ENCODE data around the gene DNM3. TPM values are rescaled to one million over a fixed set of nuclear protein-coding genes. Genes with fewer than 3 reads are reported as not detected.

DNM3 gene
- total and polyA plus RNA-seq, 9 donors: 3.1 to 6.5 (median 4.4) TPM

- Histone ChIP-seq H3K27ac (no peak overlapping the region), H3K27me3 (no peaks in the 10 kb centered on the region), H3K36me3 (no peaks in the 10 kb centered on the region), H3K4me3 (no peak overlapping the region), H3K9me3 (peaks cover 0 to 2% of the 10 kb centered on the region in 2 donors), H3K4me1 (ENCODE audit: insufficient read depth) (no peaks in the 10 kb centered on the region)
- TF ChIP-seq CTCF (IDR thresholded peaks at IDR 0.05) (no peak), EP300 (IDR thresholded peaks at IDR 0.05) (no peak), POLR2A (IDR thresholded peaks at IDR 0.05) (no peak)
- intact Hi-C loops (cut with DNase I): no loop called here
- no peak for DNase-seq
- WGBS, 3 donors: 8 to 20% (median 13%) methylated on average over 2 of the region's 2 CpGs
These were observed 26.6 kb upstream of the DNM3 start for GRCh38 chr1:171814692-171815091.

GRCh38 chr1:171816300-171816901, 24.9 kb upstream of the DNM3 start:
- WGBS, 3 donors: 91 to 94% (median 91%) methylated on average over 3 of the region's 3 CpGs
- intact Hi-C loops (cut with DNase I): no loop called here
- no peak overlapping the region for H3K4me3 ChIP-seq
- no peaks in the 10 kb centered on the region for H3K36me3 ChIP-seq
- no peak for TF ChIP-seq CTCF (IDR thresholded peaks at IDR 0.05)
- no peak for TF ChIP-seq EP300 (IDR thresholded peaks at IDR 0.05)
- TF ChIP-seq POLR2A (IDR thresholded peaks at IDR 0.05): no peak
- no peaks in the 10 kb centered on the region for H3K4me1 ChIP-seq (ENCODE audit: insufficient read depth)
- H3K27me3 ChIP-seq: no peaks in the 10 kb centered on the region
- H3K9me3 ChIP-seq: peaks cover 0 to 2% of the 10 kb centered on the region in 2 donors
- H3K27ac ChIP-seq: no peak overlapping the region
- no peak for DNase-seq

GRCh38 chr1:171817511-171818265, 23.6 kb upstream of the DNM3 start:
- Histone ChIP-seq H3K27me3 (no peaks in the 10 kb centered on the region), H3K4me1 (ENCODE audit: insufficient read depth) (no peaks in the 10 kb centered on the region), H3K4me3 (no peak overlapping the region), H3K36me3 (no peaks in the 10 kb centered on the region), H3K27ac (no peak overlapping the region), H3K9me3 (peaks cover 0 to 2% of the 10 kb centered on the region in 2 donors)
- 18 to 25% (median 22%) methylated on average over 3 of the region's 3 CpGs for WGBS, 3 donors
- DNase-seq: peak in 1 of 5 donors; percentile 20
- intact Hi-C loops (cut with DNase I): no loop called here
- TF ChIP-seq EP300 (IDR thresholded peaks at IDR 0.05) (no peak), CTCF (IDR thresholded peaks at IDR 0.05) (no peak), POLR2A (IDR thresholded peaks at IDR 0.05) (no peak)

GRCh38 chr1:171819946-171820345, 21.4 kb upstream of the DNM3 start:
- DNase-seq: no peak
- TF ChIP-seq EP300 (IDR thresholded peaks at IDR 0.05): no peak
- no peak for TF ChIP-seq CTCF (IDR thresholded peaks at IDR 0.05)
- TF ChIP-seq POLR2A (IDR thresholded peaks at IDR 0.05): no peak
- intact Hi-C loops (cut with DNase I): no loop called here

More at GRCh38 chr1:171819946-171820345, 21.4 kb upstream of the DNM3 start:
- Histone ChIP-seq H3K27ac (no peak overlapping the region), H3K9me3 (peaks cover 0 to 2% of the 10 kb centered on the region in 2 donors), H3K4me1 (ENCODE audit: insufficient read depth) (no peaks in the 10 kb centered on the region), H3K36me3 (no peaks in the 10 kb centered on the region), H3K27me3 (no peaks in the 10 kb centered on the region), H3K4me3 (no peak overlapping the region)
- WGBS, 3 donors: 61 to 68% (median 66%) methylated on average over 2 of the region's 2 CpGs
